Islet precursor cell (in vitro differentiated cells): Measurements from ENCODE around the gene SELENBP1.

Experiments used
- DNase-seq: peaks from one replicate; pipeline ENCODE4 v3.0.0-alpha.2; 2018

Gene SELENBP1

GRCh38 chr1:151342021-151342420 lies 30.5 kb downstream of the SELENBP1 start:
- DNase-seq = no peak

- peak; percentile 89 for DNase-seq
Measured at GRCh38 chr1:151340870-151341754, 31.4 kb downstream of the SELENBP1 start.

GRCh38 chr1:151336556-151336955 lies 35.9 kb downstream of the SELENBP1 start:
- no peak for DNase-seq

GRCh38 chr1:151334822-151335221 lies 37.7 kb downstream of the SELENBP1 start:
- no peak for DNase-seq

- DNase-seq = peak; percentile 69
Measured at GRCh38 chr1:151327903-151328674, 44.4 kb downstream of the SELENBP1 start.

- peak; percentile 98 for DNase-seq
Measured at GRCh38 chr1:151327223-151327902, 45.1 kb downstream of the SELENBP1 start, which contains the start of gene PI4KB. TSS of gene PI4KB (minus strand) at chr1:151327416. CDS start at chr1:151316481, 10,935 bp downstream.

GRCh38 chr1:151326619-151327222 lies 45.8 kb downstream of the SELENBP1 start:
- no peak for DNase-seq

GRCh38 chr1:151325646-151326429 lies 46.7 kb downstream of the SELENBP1 start:
- no peak for DNase-seq

GRCh38 chr1:151325231-151325630 lies 47.3 kb downstream of the SELENBP1 start:
- no peak for DNase-seq

- no peak for DNase-seq
Measured at GRCh38 chr1:151324390-151324930, 48.0 kb downstream of the SELENBP1 start.

- DNase-seq = no peak
Measured at GRCh38 chr1:151318975-151319374, 53.5 kb downstream of the SELENBP1 start.

- no peak for DNase-seq
Measured at GRCh38 chr1:151315565-151316235, 56.8 kb downstream of the SELENBP1 start.
